SK-N-MC (cell line): ENCODE data around the gene RASSF4.

Source experiments
- EZH2 ChIP-seq: fragments of 200-600 bp; sonication (generic); IDR thresholded peaks from one replicate; pipeline ENCODE4 v1.6.1; 2017; ENCODE audit warnings: antibody characterized with exemption
- FOXP2 ChIP-seq: optimal IDR thresholded peaks from 2 replicates; pipeline ENCODE3; 2011; ENCODE audit warnings: mild to moderate bottlenecking, moderate library complexity; ENCODE audit not compliant: insufficient read depth; ENCODE audit errors: extremely low read length, control extremely low read depth
- POLR2AphosphoS5 ChIP-seq: IDR thresholded peaks from 2 replicates; pipeline ENCODE4 v1.6.1; 2012; ENCODE audit warnings: mild to moderate bottlenecking, low read depth, low read length, borderline replicate concordance

DNA sequence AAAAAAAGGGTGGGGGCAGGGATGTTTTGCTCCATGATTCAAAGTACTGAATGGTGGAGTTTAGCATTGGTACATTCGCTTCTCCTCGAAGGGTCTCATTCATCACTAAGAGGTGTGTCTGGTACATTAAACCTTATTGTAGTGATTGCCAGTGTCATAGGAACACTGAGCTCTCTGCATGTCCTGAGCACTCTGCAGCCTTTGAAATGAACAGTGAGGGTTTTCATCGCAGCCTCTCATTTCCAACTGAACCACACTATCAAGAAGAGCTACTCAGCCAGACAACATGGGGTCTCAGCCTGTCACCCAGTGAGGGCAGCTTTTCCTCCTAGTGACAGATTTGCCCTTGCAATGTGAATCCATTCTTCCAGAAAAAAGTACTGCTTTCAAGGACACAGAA lies 26.6 kb downstream of the RASSF4 start:
- TF ChIP-seq EZH2 (no peak), POLR2AphosphoS5 (no peak), FOXP2 (no peak)
